Caco-2 (cell line): ENCODE measurements around the gene GID4. TPM values are rescaled to one million over a fixed set of nuclear protein-coding genes. Genes with fewer than 3 reads are reported as not detected.

Source experiments
- BruUV-seq: library from RNA; stranded (reverse); fragments of 400-500 nt; replicated peaks from 2 replicates; lab custom pipeline; 2021; lab: Mats Ljungman, UMichigan
- CTCF ChIA-PET: fragments of 300-600 bp; sonication (Branson Sonifier 250); formaldehyde crosslinking; loops from one replicate; lab custom pipeline; 2022; ENCODE audit warnings: antibody characterized with exemption; lab: Charles Lee
- POLR2A ChIA-PET: fragments of 300-600 bp; sonication (Branson Sonifier 250); formaldehyde crosslinking; loops from one replicate; lab custom pipeline; 2022; ENCODE audit warnings: antibody characterized with exemption; lab: Charles Lee
- DNase-seq, 2 experiments: peaks; one replicate each; pipeline versions ENCODE4 v3.0.0 to v3.0.0-alpha.2; 2020 to 2022
- H3K27me3 ChIP-seq: replicated peaks from 2 replicates; pipeline ENCODE4 v1.6.0; 2011; ENCODE audit warnings: low read length; ENCODE audit not compliant: control insufficient read depth, insufficient read depth
- H3K36me3 ChIP-seq: 2 replicates; pipeline ENCODE4 v1.5.1; 2011; ENCODE audit warnings: low read length; ENCODE audit not compliant: control insufficient read depth, insufficient read depth
- H3K4me1 ChIP-seq: fragments of 250-450 bp; sonication (Bioruptor Pico); 2 replicates; pipeline ENCODE4 v1.5.1; 2020; ENCODE audit warnings: mild to moderate bottlenecking
- H3K4me3 ChIP-seq: 2 replicates; pipeline ENCODE4 v1.5.1; 2011; ENCODE audit warnings: low read depth, mild to moderate bottlenecking, control low read depth, low read length
- H3K9me3 ChIP-seq: fragments of 250-450 bp; sonication (Bioruptor Pico); 2 replicates; pipeline ENCODE4 v1.5.1; 2020; ENCODE audit warnings: mild to moderate bottlenecking, moderate library complexity
- H3K27ac Mint-ChIP-seq: one replicate; pipeline ENCODE4 v1.8.0; 2022; ENCODE audit warnings: mixed read lengths; ENCODE audit not compliant: unreplicated experiment
- H3K27me3 Mint-ChIP-seq: one replicate; pipeline ENCODE4 v1.8.0; 2022; ENCODE audit warnings: mixed read lengths; ENCODE audit not compliant: insufficient read depth, unreplicated experiment
- H3K36me3 Mint-ChIP-seq: one replicate; pipeline ENCODE4 v1.8.0; 2022; ENCODE audit warnings: mild to moderate bottlenecking, mixed read lengths; ENCODE audit not compliant: insufficient read depth, unreplicated experiment
- H3K4me1 Mint-ChIP-seq: one replicate; pipeline ENCODE4 v1.8.0; 2022; ENCODE audit warnings: low read depth, mixed read lengths; ENCODE audit not compliant: unreplicated experiment
- H3K4me3 Mint-ChIP-seq: one replicate; pipeline ENCODE4 v1.8.0; 2022; ENCODE audit warnings: mild to moderate bottlenecking, moderate library complexity, mixed read lengths; ENCODE audit not compliant: unreplicated experiment
- H3K9me3 Mint-ChIP-seq: one replicate; pipeline ENCODE4 v1.8.0; 2022; ENCODE audit warnings: mixed read lengths; ENCODE audit not compliant: unreplicated experiment
- intact Hi-C: fragments of 100-400 bp; cut with micrococcal nuclease; formaldehyde crosslinking; loops from one replicate; pipeline ENCODE4 v1.10.0; 2022; ENCODE audit not compliant: unreplicated experiment
- total RNA-seq: library from RNA; stranded (reverse); gene quantifications from 2 replicates; pipeline ENCODE4 v1.2.3, GENCODE V29; 2022
- TF ChIP-seq, protein P1 (sequence below), 2 experiments: fragments of 200-600 bp in 1 of 2; IDR thresholded peaks; 1 replicate in 1 of 2; 2 replicates in 1 of 2; pipeline versions ENCODE4 v1.5.1 to v1.8.0; 2011 to 2022; ENCODE audit warnings: antibody characterized with exemption in 1 of 2, control low read depth in 1 of 2, inconsistent platforms in 1 of 2, low read depth in 1 of 2, low read length in 1 of 2, mild to moderate bottlenecking in 1 of 2, moderate library complexity in 1 of 2; ENCODE audit not compliant: insufficient read depth in 1 of 2, severe bottlenecking in 1 of 2, unreplicated experiment in 1 of 2

The GID4 gene
- total RNA-seq, 1 experiment from 2014 or later: 14.0 TPM

DNA sequence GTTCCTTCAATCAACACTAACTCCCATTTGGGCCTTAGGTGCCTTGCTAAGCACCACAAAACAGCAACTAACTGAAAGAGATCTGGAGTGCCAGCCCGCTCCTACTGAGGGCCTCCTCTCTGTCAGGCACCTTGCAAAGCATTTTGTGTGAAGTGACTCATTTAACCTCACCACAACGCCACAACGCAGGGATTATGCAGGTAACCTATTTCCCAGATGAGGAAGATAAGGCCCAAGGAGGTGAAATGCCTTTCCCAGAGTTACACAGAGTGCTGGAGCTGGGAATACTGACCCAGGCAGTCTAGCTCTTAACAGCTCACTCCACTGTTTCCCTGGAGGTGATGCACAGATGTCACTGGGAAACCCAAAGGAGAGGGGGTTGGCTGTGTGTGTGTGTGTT, 33.7 kb upstream of the GID4 start:
- TF ChIP-seq, protein P1, sequence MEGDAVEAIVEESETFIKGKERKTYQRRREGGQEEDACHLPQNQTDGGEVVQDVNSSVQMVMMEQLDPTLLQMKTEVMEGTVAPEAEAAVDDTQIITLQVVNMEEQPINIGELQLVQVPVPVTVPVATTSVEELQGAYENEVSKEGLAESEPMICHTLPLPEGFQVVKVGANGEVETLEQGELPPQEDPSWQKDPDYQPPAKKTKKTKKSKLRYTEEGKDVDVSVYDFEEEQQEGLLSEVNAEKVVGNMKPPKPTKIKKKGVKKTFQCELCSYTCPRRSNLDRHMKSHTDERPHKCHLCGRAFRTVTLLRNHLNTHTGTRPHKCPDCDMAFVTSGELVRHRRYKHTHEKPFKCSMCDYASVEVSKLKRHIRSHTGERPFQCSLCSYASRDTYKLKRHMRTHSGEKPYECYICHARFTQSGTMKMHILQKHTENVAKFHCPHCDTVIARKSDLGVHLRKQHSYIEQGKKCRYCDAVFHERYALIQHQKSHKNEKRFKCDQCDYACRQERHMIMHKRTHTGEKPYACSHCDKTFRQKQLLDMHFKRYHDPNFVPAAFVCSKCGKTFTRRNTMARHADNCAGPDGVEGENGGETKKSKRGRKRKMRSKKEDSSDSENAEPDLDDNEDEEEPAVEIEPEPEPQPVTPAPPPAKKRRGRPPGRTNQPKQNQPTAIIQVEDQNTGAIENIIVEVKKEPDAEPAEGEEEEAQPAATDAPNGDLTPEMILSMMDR (IDR thresholded peaks at IDR 0.05; ENCODE audit: insufficient read depth in 1 of 2, low read depth in 1 of 2, low read length in 1 of 2, severe bottlenecking in 1 of 2, unreplicated experiment in 1 of 2): no peak
- H3K4me1 ChIP-seq: no peaks in the 10 kb centered on the region
- no peaks in the 10 kb centered on the region for H3K9me3 ChIP-seq
- H3K27me3 ChIP-seq: no peaks in the 10 kb centered on the region
- H3K4me3 ChIP-seq: no peak overlapping the region
- DNase-seq: no peak
- CTCF ChIA-PET: interaction anchor here (0.7 to 1.4 kb wide), 3 partner anchors 10 to 204 kb away, joined by 3 read pairs; no protein-coding TSS in a partner anchor
- no TSS peak for BruUV-seq
- POLR2A ChIA-PET: no interaction called here
- no peak overlapping the region for H3K27ac Mint-ChIP-seq
- H3K4me3 Mint-ChIP-seq: no peak overlapping the region
- intact Hi-C loops: no loop called here
- no peaks in the 10 kb centered on the region for H3K36me3 Mint-ChIP-seq
- H3K4me1 Mint-ChIP-seq: no peaks in the 10 kb centered on the region
- no peaks in the 10 kb centered on the region for H3K36me3 ChIP-seq
- H3K9me3 Mint-ChIP-seq: no peaks in the 10 kb centered on the region
- H3K27me3 Mint-ChIP-seq: no peaks in the 10 kb centered on the region

DNA sequence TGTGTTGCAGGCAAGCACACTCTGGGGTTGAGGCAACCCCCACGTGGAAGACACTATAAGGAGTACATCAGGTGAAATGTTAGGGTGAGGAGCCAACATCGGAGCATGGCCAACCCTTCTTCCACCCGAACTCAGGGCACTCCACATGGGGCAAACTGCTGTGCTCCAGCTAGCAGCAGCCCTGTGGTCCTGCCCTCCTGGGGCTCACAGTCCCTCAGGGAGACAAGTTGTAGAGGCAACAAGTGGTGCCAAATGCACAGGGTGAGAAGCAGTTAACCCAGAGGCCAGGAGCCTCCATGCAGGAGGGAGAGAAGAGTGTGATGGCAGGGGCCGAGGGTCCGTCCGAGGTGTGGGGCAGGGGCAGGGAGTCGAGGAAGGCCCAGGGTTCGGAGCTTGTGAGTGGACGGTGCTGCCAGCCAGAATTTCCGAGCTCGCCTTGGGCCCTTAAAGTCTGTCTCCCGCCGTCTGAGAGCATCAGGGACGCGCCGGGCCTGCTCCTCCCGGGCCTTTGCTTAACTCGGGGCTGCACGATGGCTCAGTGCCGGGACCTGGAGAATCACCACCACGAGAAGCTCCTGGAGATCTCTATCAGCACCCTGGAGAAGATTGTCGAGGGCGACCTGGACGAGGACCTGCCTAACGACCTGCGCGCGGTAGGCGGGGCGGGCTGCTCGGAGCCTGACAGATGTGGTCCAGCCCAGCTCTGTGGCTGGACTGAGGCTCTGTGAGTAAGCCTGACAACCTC, 32.5 kb upstream of the GID4 start:
- H3K9me3 ChIP-seq: no peaks in the 10 kb centered on the region
- no peak overlapping the region for H3K4me3 Mint-ChIP-seq
- ChIA-PET CTCF (interaction anchor here (0.9 kb wide), 1 partner anchor 29 kb away, joined by 3 read pairs; no protein-coding TSS in a partner anchor), POLR2A (interaction anchor here (0.7 kb wide), 1 partner anchor 183 kb away, joined by 3 read pairs; no protein-coding TSS in a partner anchor)
- TF ChIP-seq, protein P1 (IDR thresholded peaks at IDR 0.05; ENCODE audit: insufficient read depth in 1 of 2, low read depth in 1 of 2, low read length in 1 of 2, severe bottlenecking in 1 of 2, unreplicated experiment in 1 of 2): no peak
- no peak overlapping the region for H3K4me3 ChIP-seq
- H3K27me3 ChIP-seq: no peaks in the 10 kb centered on the region
- intact Hi-C loops: no loop called here
- H3K36me3 Mint-ChIP-seq: no peaks in the 10 kb centered on the region
- no peaks in the 10 kb centered on the region for H3K36me3 ChIP-seq
- no peaks in the 10 kb centered on the region for H3K9me3 Mint-ChIP-seq
- H3K4me1 Mint-ChIP-seq: no peaks in the 10 kb centered on the region
- H3K27me3 Mint-ChIP-seq: no peaks in the 10 kb centered on the region
- no TSS peak for BruUV-seq
- peak overlapping the region; percentile 31 for H3K27ac Mint-ChIP-seq
- H3K4me1 ChIP-seq: no peaks in the 10 kb centered on the region
- no peak for DNase-seq

DNA sequence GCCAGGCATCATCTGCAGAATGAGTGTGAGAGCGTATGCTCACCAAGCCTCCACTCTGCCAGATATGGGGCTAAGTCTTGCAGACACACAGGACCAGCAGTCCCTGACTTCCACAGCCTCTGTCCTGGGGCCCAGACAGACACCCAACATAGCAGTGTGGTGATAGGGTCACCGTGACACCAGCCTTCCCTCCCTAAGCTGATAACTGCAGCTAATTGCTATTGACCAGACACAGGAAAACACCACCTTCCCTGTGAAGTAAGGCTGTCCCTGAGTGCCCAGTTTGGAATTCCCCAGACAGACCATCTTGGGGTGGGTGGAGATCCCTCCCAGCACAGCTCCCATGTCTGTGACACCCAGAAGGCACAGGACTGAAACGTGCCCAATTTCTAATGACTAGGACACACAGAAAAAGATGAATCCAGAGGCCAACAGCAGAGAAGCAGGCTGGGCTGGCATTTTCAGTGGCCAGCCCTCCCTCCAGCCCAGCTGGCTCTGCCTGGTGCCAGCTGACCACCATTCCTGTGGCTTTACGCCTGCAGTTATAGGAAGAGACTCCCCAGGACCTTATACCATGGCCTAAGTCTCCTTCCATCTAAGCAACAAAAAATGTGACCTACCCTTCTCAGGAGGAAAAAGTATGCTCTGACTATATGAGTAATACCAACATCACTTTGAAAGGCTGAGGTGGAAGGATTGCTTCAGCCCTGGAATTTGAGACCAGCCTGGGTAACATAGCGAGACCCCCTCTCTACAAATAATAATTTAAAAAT, 30.5 kb upstream of the GID4 start:
- intact Hi-C loops: no loop called here
- Histone ChIP-seq H3K4me3 (no peak overlapping the region), H3K27me3 (no peaks in the 10 kb centered on the region), H3K4me1 (no peaks in the 10 kb centered on the region), H3K9me3 (no peaks in the 10 kb centered on the region), H3K36me3 (no peaks in the 10 kb centered on the region)
- Mint-ChIP-seq H3K9me3 (no peaks in the 10 kb centered on the region), H3K27me3 (no peaks in the 10 kb centered on the region), H3K27ac (no peak overlapping the region), H3K4me1 (no peaks in the 10 kb centered on the region), H3K4me3 (no peak overlapping the region), H3K36me3 (no peaks in the 10 kb centered on the region)
- DNase-seq: no peak
- TF ChIP-seq, protein P1 (IDR thresholded peaks at IDR 0.05; ENCODE audit: insufficient read depth in 1 of 2, low read depth in 1 of 2, low read length in 1 of 2, severe bottlenecking in 1 of 2, unreplicated experiment in 1 of 2): no peak
- no TSS peak for BruUV-seq
- ChIA-PET POLR2A (no interaction called here), CTCF (interaction anchor here (0.6 kb wide), 1 partner anchor 121 kb away, joined by 3 read pairs; no protein-coding TSS in a partner anchor)
